Left forelimb (tissue), 1 donor: ENCODE measurements around the gene CD52.
A peak's percentile ranks its signal among the peaks of the same experiment; 100 is the strongest.

Source experiments
- DNase-seq: peaks from one replicate; pipeline ENCODE4 v3.0.0-alpha.2; 2018; ENCODE audit warnings: low spot score

Gene CD52, protein sequence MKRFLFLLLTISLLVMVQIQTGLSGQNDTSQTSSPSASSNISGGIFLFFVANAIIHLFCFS

DNA sequence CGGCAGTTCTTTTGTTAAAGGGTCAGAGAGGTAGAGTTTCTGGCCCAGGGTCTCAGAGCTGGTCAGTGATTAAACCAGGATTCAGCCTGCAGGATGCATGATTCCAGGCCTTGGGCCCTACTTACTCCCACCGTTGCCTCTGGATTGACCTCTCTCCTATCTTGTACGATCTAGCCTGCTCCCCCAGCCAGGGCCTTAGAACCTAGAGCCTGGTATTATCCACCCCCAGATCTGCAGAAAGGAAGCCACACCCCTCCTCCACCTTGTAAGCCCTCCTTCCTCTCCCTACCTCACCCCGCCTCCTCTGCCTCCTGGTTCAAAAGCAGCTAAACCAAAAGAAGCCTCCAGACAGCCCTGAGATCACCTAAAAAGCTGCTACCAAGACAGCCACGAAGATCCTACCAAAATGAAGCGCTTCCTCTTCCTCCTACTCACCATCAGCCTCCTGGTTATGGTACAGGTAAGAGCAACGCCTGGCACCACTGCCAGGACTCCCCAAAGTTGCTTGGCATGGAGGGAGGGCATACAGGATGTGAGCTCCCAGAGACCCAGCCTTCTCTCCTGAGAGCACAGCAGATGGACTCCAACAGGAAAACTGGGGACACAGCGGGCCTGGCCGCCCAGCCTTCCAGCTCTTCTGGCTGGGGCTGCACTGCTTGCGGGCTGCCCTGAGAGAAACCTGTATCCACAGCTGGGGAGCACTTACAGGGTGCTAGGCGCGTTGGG, at the start of gene CD52:
Gene CD52, plus strand, starts transcription at position 347 of the 726 bp plus-strand sequence. Its CDS starts 60 bp downstream, at position 407.
- DNase-seq: no peak

DNA sequence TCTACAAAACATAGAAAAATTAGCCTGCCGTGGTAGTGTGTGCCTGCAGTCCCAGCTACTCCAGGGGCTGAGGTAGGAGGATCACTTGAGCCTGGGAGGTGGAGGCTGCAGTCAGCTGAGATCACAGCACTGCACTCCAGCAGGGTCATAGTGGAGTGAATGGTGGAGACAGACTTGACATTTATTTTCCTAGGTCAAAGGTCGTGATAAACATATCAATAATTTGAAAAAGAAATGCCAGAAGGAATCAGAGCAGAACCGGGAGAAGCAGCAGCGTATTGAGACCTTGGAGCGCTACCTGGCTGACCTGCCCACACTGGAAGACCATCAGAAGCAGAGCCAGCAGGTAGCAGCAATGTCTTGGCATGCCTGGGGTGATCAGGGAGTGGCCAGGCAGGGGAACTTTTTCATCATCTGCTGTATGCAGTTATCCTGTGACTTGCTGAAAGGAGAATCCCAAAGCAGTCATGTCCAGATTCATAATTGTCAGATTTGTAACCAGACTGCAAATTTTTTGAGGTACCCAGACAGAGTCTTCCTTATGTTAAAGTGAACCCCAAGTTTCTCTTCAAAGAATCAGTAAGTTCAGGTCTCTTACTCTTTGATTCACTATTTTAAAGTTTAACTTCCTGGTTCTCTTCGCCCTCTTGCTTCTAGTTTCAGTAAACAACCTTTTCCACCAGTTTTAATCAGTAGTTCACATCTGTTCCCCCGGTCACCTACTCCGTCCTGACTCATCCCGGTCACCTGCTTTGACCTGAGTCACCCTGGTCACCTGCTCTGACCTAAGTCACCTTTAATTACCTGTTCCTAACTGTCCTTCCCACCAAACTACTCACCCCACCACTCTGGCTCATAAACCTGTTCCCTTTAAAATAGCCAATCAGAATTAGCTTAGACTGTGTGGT, 49.2 kb upstream of the CD52 start:
- no peak for DNase-seq

DNA sequence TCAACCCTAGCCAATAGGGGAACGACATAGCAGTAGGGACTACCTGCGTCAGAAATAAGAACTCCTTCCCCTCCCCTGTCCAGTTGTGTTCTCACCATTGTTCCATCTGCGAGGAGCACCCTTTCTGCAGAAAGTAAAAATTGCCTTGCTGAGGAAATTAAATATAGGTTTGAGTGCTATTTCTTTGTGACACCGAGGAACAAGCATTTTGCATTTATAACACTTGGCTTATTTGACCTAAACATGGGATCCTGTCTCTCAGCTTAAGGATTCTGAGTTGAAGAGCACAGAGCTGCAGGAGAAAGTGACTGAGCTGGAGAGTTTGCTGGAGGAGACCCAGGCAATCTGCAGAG, 48.6 kb upstream of the CD52 start:
- no peak for DNase-seq

DNA sequence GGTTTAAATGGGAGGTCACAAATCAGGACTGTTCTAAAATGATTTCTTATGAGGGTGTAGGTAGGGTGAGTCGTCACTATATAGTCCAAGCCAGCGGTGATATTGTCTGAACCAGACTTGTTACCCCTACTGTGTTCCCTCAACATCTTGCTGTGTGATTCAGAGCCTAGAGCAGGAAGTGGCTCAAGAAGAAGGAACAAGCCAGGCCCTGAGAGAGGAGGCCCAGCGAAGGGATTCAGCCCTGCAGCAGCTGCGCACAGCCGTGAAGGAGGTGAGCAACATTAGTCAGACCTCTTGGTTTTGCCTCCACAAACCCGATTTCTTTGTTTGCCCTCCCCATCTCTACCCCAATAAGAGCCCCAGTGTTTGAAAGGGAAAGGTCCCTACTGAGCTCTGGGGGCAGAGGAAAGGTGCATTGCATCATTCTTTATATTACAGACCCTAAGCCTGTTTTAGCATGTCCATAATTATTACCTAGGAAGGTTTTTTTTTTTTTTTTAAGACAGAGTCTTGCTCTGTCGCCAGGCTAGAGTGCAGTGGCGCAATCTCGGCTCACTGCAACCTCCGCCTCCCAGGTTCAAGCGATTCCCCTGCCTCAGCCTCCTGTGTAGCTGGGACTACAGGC, 42.8 kb upstream of the CD52 start:
- DNase-seq: no peak

DNA sequence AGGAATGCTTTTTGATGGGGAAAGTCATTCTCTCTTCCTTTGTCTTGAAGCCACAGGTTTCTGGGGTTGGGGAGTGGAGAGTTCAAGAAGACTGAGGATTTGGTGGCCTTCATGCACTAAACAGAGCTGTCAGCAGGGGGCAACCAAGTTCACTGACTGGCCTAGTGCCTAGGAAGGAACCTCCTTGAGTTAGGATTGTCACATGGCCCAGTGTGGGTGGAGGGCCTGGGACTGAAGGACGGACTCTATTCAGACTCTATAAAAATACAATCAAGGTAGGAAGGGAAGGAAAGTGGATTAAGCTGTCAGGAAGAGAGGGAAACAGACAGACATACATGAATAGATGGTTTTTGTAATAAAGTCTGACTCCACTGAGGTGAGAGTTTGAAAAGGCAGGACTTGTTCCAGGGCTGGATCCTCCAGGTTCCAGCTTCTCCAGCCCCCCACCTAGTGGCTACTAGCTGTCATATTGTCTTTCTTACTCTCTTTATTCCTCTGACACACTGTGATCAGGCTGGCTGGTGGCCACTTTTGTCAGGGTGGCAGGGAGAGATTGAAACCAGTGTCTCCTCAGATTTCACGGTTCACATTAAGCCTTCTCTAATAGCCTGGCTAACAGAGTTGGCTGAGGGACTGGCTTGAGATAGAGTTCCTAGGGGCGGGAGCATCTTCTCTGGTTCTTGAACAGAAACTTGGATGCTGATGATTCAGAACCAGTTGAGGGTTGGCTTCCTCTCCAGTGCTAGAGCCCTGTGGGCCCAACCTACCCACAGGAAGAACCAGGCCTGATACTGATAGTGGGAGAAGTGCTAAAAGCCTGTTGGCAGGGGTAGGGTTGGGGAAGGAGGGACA, 42.0 kb upstream of the CD52 start:
- peak; percentile 81 for DNase-seq

DNA sequence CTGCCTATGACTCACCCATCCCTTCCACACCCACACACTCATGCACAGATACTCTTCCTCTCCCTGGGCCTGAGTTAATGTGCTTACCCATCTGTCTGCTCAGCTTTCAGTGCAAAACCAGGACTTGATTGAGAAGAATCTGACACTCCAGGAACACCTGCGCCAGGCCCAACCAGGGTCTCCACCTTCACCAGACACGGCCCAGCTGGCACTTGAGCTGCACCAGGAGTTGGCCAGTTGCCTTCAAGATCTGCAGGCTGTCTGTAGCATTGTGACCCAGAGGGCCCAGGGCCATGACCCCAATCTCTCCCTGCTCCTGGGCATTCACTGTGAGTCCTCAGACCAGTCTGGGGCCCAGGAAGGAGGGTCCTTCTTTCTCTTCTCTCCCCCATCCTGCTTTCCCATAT, 41.3 kb upstream of the CD52 start:
- no peak for DNase-seq

DNA sequence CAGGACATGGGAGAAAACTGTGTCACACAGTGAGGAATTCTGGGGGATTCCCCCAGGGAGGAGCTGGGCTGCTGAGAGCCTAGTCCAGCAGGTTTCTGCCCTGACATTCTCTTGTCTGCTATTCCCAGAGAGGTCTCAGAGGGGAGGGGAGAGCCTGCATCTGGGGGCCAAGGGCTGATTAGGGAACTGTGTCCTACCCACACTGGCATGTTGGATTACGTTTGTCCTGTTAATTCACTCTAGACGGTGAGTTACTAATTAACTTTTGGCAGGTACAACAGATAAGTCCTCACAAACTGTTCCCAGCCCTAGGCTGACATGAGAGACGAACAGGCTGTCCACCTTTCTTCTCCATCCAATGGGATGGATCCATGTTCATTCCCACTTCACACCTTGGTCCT, 40.5 kb upstream of the CD52 start:
- DNase-seq: no peak

DNA sequence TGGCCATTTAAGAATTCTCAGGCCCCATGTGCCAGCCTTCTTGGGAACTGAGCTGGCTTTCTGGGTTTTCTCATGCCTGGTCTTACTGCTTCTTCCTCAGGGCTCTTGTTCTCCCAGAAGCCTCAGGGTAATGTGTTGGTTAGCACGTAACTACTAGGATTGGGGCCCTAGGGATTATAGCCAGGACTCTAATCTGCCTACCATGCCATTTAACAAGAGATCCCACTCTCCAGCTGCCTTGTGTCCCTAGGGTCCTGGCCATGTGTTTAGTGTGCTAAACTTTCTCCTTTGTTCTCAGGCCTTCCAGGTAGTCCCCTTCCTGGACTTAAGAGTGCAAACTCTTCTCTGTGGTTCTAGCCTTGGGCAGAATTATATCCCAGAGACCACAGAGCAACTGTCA, 40.0 kb upstream of the CD52 start:
- DNase-seq: no peak

DNA sequence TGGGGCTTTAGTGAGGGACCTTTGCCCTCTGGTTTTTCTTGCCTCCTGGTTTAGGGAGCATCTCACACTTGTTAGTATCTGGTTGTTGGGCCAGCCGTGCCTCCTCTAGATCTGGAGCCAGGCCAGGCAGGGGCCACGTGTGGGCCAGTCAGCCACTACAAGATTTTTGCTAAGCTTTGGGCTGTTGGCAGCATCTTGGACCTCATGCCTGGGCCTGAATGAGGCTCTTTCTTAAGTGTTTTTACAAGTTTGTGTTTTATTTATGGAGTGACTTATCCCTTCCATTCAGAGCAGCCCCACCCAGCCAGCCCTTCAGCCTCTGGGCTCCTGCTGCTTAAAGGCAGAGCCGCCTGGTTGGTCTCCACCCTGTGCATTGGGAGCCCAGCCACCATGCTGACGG, 39.5 kb upstream of the CD52 start:
- DNase-seq: peak; percentile 64

DNA sequence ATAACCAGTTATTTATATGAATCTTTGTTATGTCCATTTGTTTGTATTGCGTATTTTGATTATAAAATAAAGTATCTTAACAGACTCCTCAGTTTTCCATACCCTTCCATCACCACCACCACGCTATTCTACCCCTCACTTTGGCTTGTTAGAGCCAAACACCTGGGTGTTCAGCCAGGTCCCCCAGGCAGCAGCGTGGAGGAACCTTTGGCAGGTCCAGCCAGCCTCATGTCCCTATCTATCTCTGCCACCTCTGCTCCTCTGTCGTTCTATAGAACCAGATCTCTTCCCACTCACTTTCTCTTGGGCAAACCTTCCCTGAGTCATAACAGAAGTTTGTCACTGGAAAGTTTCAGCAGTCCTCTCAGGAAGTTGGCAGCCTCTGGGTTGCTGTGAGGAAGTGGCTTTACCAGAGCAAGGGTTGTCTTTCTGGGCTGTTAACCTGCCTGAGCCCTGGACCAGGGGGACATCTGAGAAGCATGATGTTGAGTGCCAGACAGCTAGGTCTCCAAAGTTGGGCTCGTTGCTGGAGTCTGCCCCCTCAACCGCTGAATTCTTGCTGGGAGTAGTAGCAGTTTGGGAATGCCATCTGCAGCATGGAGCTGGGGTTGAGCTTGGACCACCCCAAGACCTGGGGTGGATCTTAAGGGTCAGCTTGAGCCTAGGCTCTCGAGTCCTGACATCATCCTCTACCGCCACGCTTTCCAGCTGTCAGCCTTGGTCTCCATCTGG, 38.9 kb upstream of the CD52 start:
- DNase-seq: no peak

DNA sequence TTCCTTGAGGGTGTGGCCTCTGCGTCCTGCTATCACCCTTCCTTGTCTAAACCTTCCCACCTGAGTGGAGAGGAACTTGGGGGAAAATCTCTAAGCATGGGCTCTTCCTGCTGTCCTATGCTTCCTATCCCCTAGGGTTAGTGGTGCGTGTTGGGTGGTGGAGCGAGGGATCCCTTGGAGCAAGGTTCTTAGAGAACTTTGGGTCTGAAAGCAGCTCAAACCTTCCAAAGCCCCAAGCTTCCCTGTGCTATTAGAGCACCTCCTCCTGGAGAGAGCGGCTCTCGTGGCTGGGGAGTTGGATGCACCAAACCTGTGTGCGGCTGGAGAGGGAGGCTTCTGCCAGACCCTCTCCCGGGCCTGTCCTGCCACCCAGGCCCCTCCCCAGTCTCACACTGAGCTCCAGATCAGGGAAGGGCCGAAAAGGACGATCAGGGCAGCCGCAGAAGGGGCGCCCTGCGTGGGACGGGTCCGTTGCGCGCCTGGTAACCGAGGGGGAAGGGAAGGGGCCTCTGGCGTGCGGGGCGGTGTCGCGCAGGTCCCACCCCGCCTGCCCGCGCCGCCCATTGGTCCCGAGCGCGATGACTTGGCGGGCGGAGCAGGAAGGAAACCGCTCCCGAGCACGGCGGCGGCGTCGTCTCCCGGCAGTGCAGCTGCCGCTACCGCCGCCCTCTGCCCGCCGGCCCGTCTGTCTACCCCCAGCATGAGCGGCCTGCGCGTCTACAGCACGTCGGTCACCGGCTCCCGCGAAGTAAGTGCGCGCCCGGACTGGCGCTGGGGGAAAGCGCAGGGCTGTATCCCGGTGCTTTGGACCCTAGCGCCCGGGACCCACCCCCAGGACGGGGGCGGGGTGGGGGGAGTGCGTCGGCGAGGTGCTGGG, 38.1 kb upstream of the CD52 start, which contains the start of gene SH3BGRL3:
Gene SH3BGRL3, plus strand, starts transcription at position 631 of the 877 bp plus-strand sequence. Its CDS starts 70 bp downstream, at position 701.
- peak; percentile 91 for DNase-seq

DNA sequence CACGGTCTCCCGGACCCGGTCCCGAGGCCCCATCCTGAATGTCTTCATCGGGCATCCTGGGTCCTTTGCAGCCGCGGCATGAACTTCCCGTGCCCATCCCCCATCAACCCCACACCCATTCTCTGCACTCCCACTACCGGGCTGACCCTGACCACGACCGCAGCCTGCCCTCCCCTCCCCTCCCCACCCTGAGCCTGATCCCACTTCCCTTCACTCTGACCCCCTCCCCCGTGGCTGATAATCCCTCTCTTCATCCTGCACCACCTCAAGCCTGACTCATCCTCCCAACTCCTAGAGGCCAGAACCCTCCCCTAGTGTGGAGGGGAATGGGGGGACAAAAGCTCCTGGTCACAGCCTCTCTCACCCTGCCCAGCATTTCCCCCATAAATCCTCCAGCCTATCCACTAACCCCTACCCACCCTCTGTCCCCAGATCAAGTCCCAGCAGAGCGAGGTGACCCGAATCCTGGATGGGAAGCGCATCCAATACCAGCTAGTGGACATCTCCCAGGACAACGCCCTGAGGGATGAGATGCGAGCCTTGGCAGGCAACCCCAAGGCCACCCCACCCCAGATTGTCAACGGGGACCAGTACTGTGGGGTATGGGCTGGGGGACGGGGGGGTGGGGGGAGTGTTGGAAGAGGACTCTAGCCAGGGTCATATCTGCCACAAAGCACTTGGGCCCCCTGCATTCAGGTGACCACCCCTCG, 37.3 kb upstream of the CD52 start:
- DNase-seq: peak; percentile 70

DNA sequence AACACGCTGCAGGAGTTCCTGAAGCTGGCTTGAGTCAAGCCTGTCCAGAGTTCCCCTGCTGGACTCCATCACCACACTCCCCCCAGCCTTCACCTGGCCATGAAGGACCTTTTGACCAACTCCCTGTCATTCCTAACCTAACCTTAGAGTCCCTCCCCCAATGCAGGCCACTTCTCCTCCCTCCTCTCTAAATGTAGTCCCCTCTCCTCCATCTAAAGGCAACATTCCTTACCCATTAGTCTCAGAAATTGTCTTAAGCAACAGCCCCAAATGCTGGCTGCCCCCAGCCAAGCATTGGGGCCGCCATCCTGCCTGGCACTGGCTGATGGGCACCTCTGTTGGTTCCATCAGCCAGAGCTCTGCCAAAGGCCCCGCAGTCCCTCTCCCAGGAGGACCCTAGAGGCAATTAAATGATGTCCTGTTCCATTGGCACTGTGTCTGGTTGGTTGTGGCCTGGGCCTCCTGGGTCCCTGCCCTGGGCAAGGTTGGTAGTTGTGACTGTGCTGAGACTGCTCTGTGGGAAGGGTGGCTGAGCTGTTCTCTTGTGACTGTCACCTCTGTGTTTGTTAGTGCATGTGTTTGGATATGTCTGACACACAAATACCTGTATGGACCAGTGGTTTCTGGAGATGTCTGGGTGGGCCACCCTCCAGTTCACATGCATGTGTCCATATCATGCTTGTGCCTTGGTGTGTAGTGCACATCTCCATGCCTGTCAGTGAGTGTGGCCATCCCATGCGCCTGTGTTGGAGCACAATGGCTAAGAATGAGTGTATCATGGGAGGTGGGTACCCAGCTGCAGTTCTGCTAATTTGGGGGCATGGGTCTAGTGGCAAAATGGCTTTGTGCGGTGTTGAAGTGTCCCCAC, 36.4 kb upstream of the CD52 start:
- no peak for DNase-seq

DNA sequence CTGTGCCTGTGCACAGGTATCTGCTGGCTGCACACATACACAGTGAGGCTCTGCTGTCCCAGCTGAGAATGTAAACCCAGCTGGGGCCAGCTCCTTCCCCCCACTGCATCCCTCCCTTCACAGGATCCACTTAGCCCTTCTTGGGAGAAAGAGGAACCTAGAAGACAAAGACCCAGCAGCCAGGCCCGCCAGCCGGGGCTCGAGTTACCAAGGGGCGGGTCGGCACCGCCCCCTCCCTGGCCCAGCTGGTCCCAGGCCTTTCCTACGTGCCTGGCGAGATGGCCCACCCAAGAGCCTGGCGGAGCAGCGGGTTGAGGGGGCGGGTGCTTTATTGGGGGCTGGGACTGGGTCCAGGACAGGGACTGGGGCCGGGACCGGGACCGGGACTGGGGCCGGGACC, 35.8 kb upstream of the CD52 start:
- peak; percentile 73 for DNase-seq

DNA sequence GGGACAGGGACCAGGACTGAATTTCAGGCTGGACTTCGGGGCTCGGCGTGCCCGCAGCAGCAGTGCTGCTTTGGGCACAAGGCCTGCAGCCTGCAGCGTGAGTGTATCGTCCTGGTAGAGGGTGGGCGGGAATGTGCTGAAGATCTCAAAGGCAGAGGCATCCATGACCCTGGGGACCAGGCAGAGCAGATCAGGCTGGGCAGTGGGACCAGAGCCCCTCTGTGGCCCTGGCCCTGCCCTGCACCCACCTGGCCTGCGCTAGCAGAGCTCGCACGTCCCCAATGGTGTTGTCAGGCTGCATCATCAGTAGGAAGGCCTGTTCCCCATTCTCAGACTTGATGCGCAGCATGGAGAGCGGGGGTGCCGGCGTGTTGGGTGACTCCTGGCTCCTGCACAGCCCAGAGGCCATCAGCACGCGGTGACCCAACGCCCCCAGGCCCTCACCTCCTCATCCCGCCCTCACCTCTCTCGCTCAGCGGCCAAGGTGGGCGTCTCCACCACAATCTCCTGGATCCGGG, 35.3 kb upstream of the CD52 start:
- DNase-seq: no peak

DNA sequence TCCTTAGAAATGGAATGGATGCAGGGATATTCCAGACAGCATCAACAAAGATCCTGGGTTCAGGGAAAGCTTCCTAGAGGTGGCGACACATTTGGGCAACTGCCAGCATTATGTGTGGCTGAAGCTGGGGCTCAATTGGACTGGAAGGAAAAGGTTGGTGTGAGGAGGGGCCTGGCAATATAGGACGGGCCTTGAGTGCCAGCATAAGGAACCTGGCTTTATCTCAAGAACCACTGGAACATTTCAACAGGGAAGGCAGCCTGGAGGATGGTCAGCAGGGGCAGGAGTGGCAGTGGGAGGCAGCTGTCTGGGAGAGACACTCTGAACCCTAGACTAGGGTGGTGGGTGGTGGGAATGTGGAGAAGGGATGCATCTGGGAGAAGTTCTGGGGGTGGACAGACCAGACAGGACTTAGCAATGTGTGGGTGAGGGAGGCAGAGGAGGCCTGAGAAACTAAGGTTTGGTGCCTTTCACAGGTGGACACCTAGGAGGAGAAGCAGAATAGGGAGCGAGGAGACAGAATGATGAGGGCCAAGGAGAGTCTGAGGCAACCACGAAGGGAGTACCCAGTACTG, 34.4 kb upstream of the CD52 start:
- DNase-seq: no peak

DNA sequence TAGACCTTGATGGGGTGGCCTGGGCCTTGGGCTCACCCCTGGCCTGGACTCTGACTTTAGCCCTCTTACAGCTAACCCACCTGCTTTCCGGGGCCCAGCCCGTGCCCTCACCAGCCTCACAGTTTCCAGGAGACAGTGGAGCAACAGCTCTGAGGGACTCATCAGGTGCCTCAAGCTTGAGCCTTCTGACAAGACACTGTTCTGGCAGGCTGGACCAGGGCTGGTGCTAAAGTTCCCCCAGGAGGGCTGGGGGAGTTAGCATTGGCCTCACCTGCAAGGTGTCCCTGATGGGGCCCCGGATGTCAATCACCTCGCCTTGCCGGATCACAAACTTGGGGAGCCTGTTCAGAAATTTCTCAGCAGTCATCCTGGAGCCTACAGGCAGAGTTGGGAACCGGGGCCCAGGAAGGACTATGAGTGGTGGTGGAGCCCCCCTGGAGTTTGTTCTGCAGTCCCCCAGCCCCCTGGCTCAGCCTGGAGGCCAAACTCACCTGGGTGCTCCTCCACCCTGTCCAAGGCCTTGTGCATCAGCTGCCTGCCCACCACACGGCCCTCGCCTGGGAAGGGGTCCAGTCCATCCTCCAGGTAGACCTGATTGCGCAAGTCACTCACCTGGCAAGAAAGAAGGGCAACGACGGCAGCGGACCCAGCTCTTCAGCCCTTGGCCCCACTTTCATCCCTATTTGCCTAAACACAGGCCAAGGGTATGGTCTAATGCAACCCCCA, 33.7 kb upstream of the CD52 start:
- no peak for DNase-seq
